OCI-LY3 (cell line): ENCODE results near the gene RAB8B.

Source experiments
- CTCF ChIP-seq: fragments of 200-600, 300-600 bp; sonication (generic); IDR thresholded peaks from 2 replicates; pipeline ENCODE4 v1.5.1; 2014; ENCODE audit warnings: antibody characterized with exemption, low read length, low read depth
- EZH2phosphoT487 ChIP-seq: fragments of 200-600 bp; shearing (Covaris generic); IDR thresholded peaks from 2 replicates; pipeline ENCODE4 v1.6.1; 2018; ENCODE audit warnings: antibody characterized with exemption, mixed run types, low read depth

- no peak for TF ChIP-seq EZH2phosphoT487
- TF ChIP-seq CTCF = no peak
Measured at GRCh38 chr15:63219196-63219710, 29.8 kb downstream of the RAB8B start.
